Thoracic aorta (tissue), 2 donors: Measurements from ENCODE around the gene PDZRN4. TPM values are rescaled to one million over a fixed set of nuclear protein-coding genes. Genes with fewer than 3 reads are reported as not detected.
"Not testable (repeated sequence)": the region's sequence is repeated elsewhere in the genome, so short reads cannot be mapped to it uniquely, and the experiment has no call there.

Experiments
- ATAC-seq: fragments of 150-250 bp; one replicate; pipeline ENCODE4 v1.8.0; 2017; ENCODE audit warnings: low read depth; ENCODE audit not compliant: insufficient number of reproducible peaks, low FRiP score
- DNase-seq: peaks from one replicate; pipeline ENCODE4 v3.0.0-alpha.2; 2020; ENCODE audit warnings: low spot score
- H3K27ac ChIP-seq, 2 donors: fragments of 200-600 bp; sonication (generic); 1 replicate in 1 of 2; 2 replicates in 1 of 2; pipeline ENCODE4 v1.5.1; 2016; ENCODE audit warnings: mild to moderate bottlenecking in 2 of 2, moderate library complexity in 2 of 2
- H3K27me3 ChIP-seq: fragments of 200-600 bp; sonication (generic); replicated peaks from 2 replicates; pipeline ENCODE4 v1.6.0; 2016; ENCODE audit warnings: mild to moderate bottlenecking; ENCODE audit not compliant: insufficient read depth
- H3K36me3 ChIP-seq: fragments of 200-600 bp; sonication (generic); one replicate; pipeline ENCODE4 v1.5.1; 2016
- H3K4me1 ChIP-seq, 2 donors: fragments of 200-600 bp; sonication (generic); 1 replicate in 1 of 2; 2 replicates in 1 of 2; pipeline versions ENCODE4 v1.5.1 to v1.6.0; 2016; ENCODE audit warnings: low read depth in 2 of 2, mild to moderate bottlenecking in 1 of 2; ENCODE audit not compliant: control insufficient read depth in 1 of 2
- H3K4me3 ChIP-seq: fragments of 200-600 bp; sonication (generic); 2 replicates; pipeline ENCODE4 v1.5.1; 2016; ENCODE audit warnings: mild to moderate bottlenecking
- H3K9me3 ChIP-seq: fragments of 200-600 bp; sonication (generic); 2 replicates; pipeline ENCODE4 v1.5.1; 2016
- CTCF ChIP-seq: fragments of 200-600 bp; sonication (generic); IDR thresholded peaks from one replicate; pipeline ENCODE4 v1.5.1; 2019; ENCODE audit warnings: antibody characterized with exemption
- total RNA-seq, 2 donors: library from RNA; depleted of rRNA; stranded (reverse); fragments of >200 nt; gene quantifications; one replicate each; pipeline versions ENCODE4 v1.1.0 to v1.2.3, GENCODE V29; 2016

Gene PDZRN4
- total RNA-seq, 2 donors from 2014 or later, result 6.1 to 12.5 TPM

GRCh38 chr12:41532072-41532471 is 344.0 kb downstream of the PDZRN4 start:
- ATAC-seq (no peak), DNase-seq (no peak)
- H3K27me3 ChIP-seq, result no peaks in the 10 kb centered on the region
- H3K36me3 ChIP-seq, result no peaks in the 10 kb centered on the region
- H3K4me3 ChIP-seq, result no peak overlapping the region
- H3K27ac ChIP-seq, result no peak overlapping the region
- no peak for TF ChIP-seq CTCF
- no peaks in the 10 kb centered on the region for H3K4me1 ChIP-seq
- no peaks in the 10 kb centered on the region for H3K9me3 ChIP-seq

GRCh38 chr12:41536813-41537490 is 348.8 kb downstream of the PDZRN4 start:
- Histone ChIP-seq H3K27ac (no peak overlapping the region), H3K36me3 (no peaks in the 10 kb centered on the region), H3K4me1 (no peaks in the 10 kb centered on the region), H3K27me3 (no peaks in the 10 kb centered on the region), H3K9me3 (no peaks in the 10 kb centered on the region), H3K4me3 (no peak overlapping the region)
- TF ChIP-seq CTCF, result no peak
- no peak for ATAC-seq
- no peak for DNase-seq

- Histone ChIP-seq H3K4me1 (no peaks in the 10 kb centered on the region), H3K4me3 (no peak overlapping the region), H3K9me3 (no peaks in the 10 kb centered on the region), H3K27me3 (no peaks in the 10 kb centered on the region), H3K27ac (no peak overlapping the region), H3K36me3 (no peaks in the 10 kb centered on the region)
- ATAC-seq (no peak), DNase-seq (no peak)
- no peak for TF ChIP-seq CTCF
These were observed 349.4 kb downstream of the PDZRN4 start for GRCh38 chr12:41537522-41537921.

- Histone ChIP-seq H3K9me3 (no peaks in the 10 kb centered on the region), H3K27ac (no peak overlapping the region), H3K4me1 (peaks cover 0 to 7% of the 10 kb centered on the region in 2 donors), H3K4me3 (no peak overlapping the region), H3K27me3 (no peaks in the 10 kb centered on the region), H3K36me3 (no peaks in the 10 kb centered on the region)
- no peak for TF ChIP-seq CTCF
- DNase-seq (no peak), ATAC-seq (no peak)
These were observed 357.6 kb downstream of the PDZRN4 start for GRCh38 chr12:41545761-41546160.

- not testable (repeated sequence) for H3K4me3 ChIP-seq, DNase-seq, H3K9me3 ChIP-seq, H3K27me3 ChIP-seq, H3K27ac ChIP-seq, H3K4me1 ChIP-seq, ATAC-seq, H3K36me3 ChIP-seq
These were observed 359.0 kb downstream of the PDZRN4 start for GRCh38 chr12:41547071-41547470.

- DNase-seq (no peak), ATAC-seq (no peak)
- H3K27ac ChIP-seq, result no peak overlapping the region
- peaks cover 0 to 7% of the 10 kb centered on the region in 2 donors for H3K4me1 ChIP-seq
- no peak for TF ChIP-seq CTCF
- H3K9me3 ChIP-seq, result no peaks in the 10 kb centered on the region
- no peak overlapping the region for H3K4me3 ChIP-seq
- no peaks in the 10 kb centered on the region for H3K27me3 ChIP-seq
- no peaks in the 10 kb centered on the region for H3K36me3 ChIP-seq
These were observed 360.8 kb downstream of the PDZRN4 start for GRCh38 chr12:41548926-41549325.
